Peyer's patch (tissue), 4 donors: ENCODE data around the gene CGNL1. TPM values are rescaled to one million over a fixed set of nuclear protein-coding genes. Genes with fewer than 3 reads are reported as not detected.

Experiments used
- DNase-seq, 3 donors: peaks; one replicate each; pipeline ENCODE4 v3.0.0-alpha.2; 2017 to 2019
- H3K27ac ChIP-seq, 4 donors: fragments of 200-600 bp; sonication (generic); one replicate each; pipeline ENCODE4 v1.5.1; 2016 to 2019
- H3K27me3 ChIP-seq, 2 donors: fragments of 200-600 bp; sonication (generic); one replicate each; pipeline ENCODE4 v1.5.1; 2019
- H3K36me3 ChIP-seq, 3 donors: fragments of 200-600 bp; sonication (generic); one replicate each; pipeline ENCODE4 v1.5.1; 2016 to 2019
- H3K4me1 ChIP-seq, 4 donors: fragments of 200-600 bp; sonication (generic); one replicate each; pipeline ENCODE4 v1.5.1; 2016 to 2019
- H3K4me3 ChIP-seq, 4 donors: fragments of 200-600 bp; sonication (generic); 1 replicate in 3 of 4; 2 replicates in 1 of 4; pipeline ENCODE4 v1.5.1; 2016 to 2019; ENCODE audit warnings: mild to moderate bottlenecking in 1 of 4
- H3K9me3 ChIP-seq, 4 donors: fragments of 200-600 bp; sonication (generic); one replicate each; pipeline ENCODE4 v1.5.1; 2016 to 2019; ENCODE audit warnings: mild to moderate bottlenecking in 1 of 4
- CTCF ChIP-seq, 6 experiments: fragments of 450-650 bp in 4 of 6; fragments of 200-600 bp in 2 of 6; sonication (generic) in 1 of 6; IDR thresholded peaks; one replicate each; pipeline ENCODE4 v1.5.1; 2017 to 2019; ENCODE audit warnings: antibody characterized with exemption in 6 of 6, mild to moderate bottlenecking in 3 of 6, moderate library complexity in 1 of 6
- POLR2A ChIP-seq, 2 donors: fragments of 450-650 bp; IDR thresholded peaks; one replicate each; pipeline ENCODE4 v1.5.1; 2017; ENCODE audit warnings: antibody characterized with exemption in 2 of 2, mild to moderate bottlenecking in 2 of 2, moderate library complexity in 2 of 2
- total RNA-seq, 4 donors: library from RNA; depleted of rRNA; stranded (reverse); fragments of >200 nt; gene quantifications; one replicate each; pipeline ENCODE4 v1.1.0, GENCODE V29; 2016

The CGNL1 gene
- total RNA-seq, 4 donors from 2014 or later, result 1.2 to 9.9 (median 2.1) TPM

GRCh38 chr15:57329582-57330367 lies 46.5 kb upstream of the CGNL1 start:
- DNase-seq, result no peak
- Histone ChIP-seq H3K4me1 (peaks cover 0 to 11% (median 1%) of the 10 kb centered on the region in 4 donors), H3K9me3 (no peaks in the 10 kb centered on the region), H3K27me3 (no peaks in the 10 kb centered on the region), H3K4me3 (no peak overlapping the region), H3K36me3 (no peaks in the 10 kb centered on the region), H3K27ac (no peak overlapping the region)
- TF ChIP-seq CTCF (IDR thresholded peaks at IDR 0.05) (no peak), POLR2A (IDR thresholded peaks at IDR 0.05) (no peak)

GRCh38 chr15:57330619-57331340 lies 45.5 kb upstream of the CGNL1 start:
- no peaks in the 10 kb centered on the region for H3K9me3 ChIP-seq
- H3K27ac ChIP-seq, result no peak overlapping the region
- peaks cover 0 to 11% (median 1%) of the 10 kb centered on the region in 4 donors for H3K4me1 ChIP-seq
- no peak for DNase-seq
- no peak overlapping the region for H3K4me3 ChIP-seq
- TF ChIP-seq POLR2A (IDR thresholded peaks at IDR 0.05) (no peak), CTCF (IDR thresholded peaks at IDR 0.05) (no peak)
- H3K27me3 ChIP-seq, result no peaks in the 10 kb centered on the region
- no peaks in the 10 kb centered on the region for H3K36me3 ChIP-seq

GRCh38 chr15:57332326-57332725 lies 44.0 kb upstream of the CGNL1 start:
- peak in 1 of 3 donors; percentile 43 for DNase-seq
- Histone ChIP-seq H3K4me3 (no peak overlapping the region), H3K4me1 (peaks cover 0 to 8% (median 0%) of the 10 kb centered on the region in 4 donors), H3K9me3 (no peaks in the 10 kb centered on the region), H3K36me3 (no peaks in the 10 kb centered on the region), H3K27me3 (no peaks in the 10 kb centered on the region), H3K27ac (no peak overlapping the region)
- TF ChIP-seq POLR2A (IDR thresholded peaks at IDR 0.05) (no peak), CTCF (IDR thresholded peaks at IDR 0.05) (no peak)

GRCh38 chr15:57333487-57333886 lies 42.8 kb upstream of the CGNL1 start:
- Histone ChIP-seq H3K4me3 (no peak overlapping the region), H3K27ac (no peak overlapping the region), H3K4me1 (no peaks in the 10 kb centered on the region), H3K36me3 (no peaks in the 10 kb centered on the region), H3K27me3 (no peaks in the 10 kb centered on the region), H3K9me3 (no peaks in the 10 kb centered on the region)
- no peak for DNase-seq
- no peak for TF ChIP-seq POLR2A (IDR thresholded peaks at IDR 0.05)
- TF ChIP-seq CTCF (IDR thresholded peaks at IDR 0.05), result no peak

- TF ChIP-seq CTCF (IDR thresholded peaks at IDR 0.05), result no peak
- TF ChIP-seq POLR2A (IDR thresholded peaks at IDR 0.05), result no peak
- DNase-seq, result peak in 1 of 3 donors; percentile 45
- no peak overlapping the region for H3K27ac ChIP-seq
Observed at GRCh38 chr15:57334257-57334656, 42.0 kb upstream of the CGNL1 start.

More at GRCh38 chr15:57334257-57334656, 42.0 kb upstream of the CGNL1 start:
- no peaks in the 10 kb centered on the region for H3K27me3 ChIP-seq
- no peaks in the 10 kb centered on the region for H3K36me3 ChIP-seq
- no peaks in the 10 kb centered on the region for H3K9me3 ChIP-seq
- H3K4me3 ChIP-seq, result no peak overlapping the region
- H3K4me1 ChIP-seq, result no peaks in the 10 kb centered on the region
